GM15510 (cell line): ENCODE data around the gene DAZ4.
"Not testable (repeated sequence)": the region's sequence is repeated elsewhere in the genome, so short reads cannot be mapped to it uniquely, and the experiment has no call there.

ENCODE experiments used
- POLR2A ChIP-seq: IDR thresholded peaks from 3 replicates; pipeline ENCODE4 v1.6.1; 2011; ENCODE audit warnings: borderline replicate concordance; ENCODE audit not compliant: insufficient read length; ENCODE audit errors: extremely low read depth

The DAZ4 gene

GRCh38 chrY:24833619-24834018 is at the start of gene DAZ4:
TSS of gene DAZ4 (plus strand) at chrY:24833919. CDS start at chrY:24834127, 208 bp downstream.
- not testable (repeated sequence) for TF ChIP-seq POLR2A

- not testable (repeated sequence) for TF ChIP-seq POLR2A
Measured at GRCh38 chrY:24813293-24813692, 20.4 kb upstream of the DAZ4 start, which contains the start of gene DAZ3. TSS of gene DAZ3 (minus strand) at chrY:24813393. CDS start at chrY:24813185, 208 bp downstream.
